HTR-8/SVneo (cell line): ENCODE measurements around the gene BOLA1.
"Not testable (repeated sequence)": the region's sequence is repeated elsewhere in the genome, so short reads cannot be mapped to it uniquely, and the experiment has no call there.

Experiments used
- DNase-seq: peaks from one replicate; pipeline ENCODE4 v3.0.0; 2011; ENCODE audit warnings: low spot score, mixed read lengths; ENCODE audit not compliant: insufficient read length
- FAIRE-seq: peaks from 2 replicates; lab custom pipeline; 2011; peaks lifted over from hg19 to GRCh38; lab: Jason Lieb, UNC

Gene BOLA1, protein sequence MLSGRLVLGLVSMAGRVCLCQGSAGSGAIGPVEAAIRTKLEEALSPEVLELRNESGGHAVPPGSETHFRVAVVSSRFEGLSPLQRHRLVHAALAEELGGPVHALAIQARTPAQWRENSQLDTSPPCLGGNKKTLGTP

DNA sequence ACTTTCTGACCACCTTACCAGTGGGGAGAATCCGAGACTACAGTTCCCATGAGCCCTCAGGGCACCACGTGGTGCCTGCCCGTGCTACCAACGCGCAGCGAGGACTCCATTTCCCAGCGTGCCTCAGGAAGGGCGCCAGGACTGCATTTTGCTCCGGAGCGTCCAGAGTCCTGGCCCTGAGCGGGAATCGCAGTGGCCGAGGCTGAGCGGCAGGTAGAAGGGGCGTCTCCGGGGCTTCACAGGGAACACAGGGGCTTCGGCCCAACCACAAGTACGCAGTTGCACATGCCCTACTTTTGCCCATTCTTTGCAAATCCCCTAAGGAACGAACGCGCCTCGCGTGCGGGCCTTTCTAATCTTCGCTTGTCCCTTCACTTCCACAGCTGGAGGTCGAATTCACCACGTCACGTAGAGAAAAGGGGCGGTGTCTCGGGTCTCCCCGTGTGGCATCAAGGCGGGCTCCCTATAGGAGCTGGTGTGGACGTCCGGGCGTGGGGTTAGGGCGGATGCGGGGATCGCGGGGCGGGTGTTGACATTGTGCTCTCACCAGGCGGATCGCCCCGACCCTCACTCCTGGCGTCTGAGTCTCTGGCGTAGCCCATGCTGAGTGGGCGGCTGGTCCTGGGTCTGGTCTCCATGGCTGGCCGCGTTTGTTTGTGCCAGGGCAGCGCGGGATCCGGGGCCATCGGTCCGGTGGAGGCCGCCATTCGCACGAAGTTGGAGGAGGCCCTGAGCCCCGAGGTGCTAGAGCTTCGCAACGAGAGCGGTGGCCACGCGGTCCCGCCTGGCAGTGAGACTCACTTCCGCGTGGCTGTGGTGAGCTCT is at the start of gene BOLA1:
Gene BOLA1, plus strand, starts transcription at position 109 of the 825 bp plus-strand sequence. Its CDS starts 492 bp downstream, at position 601.
- DNase-seq = peak; percentile 91
- FAIRE-seq = peak; percentile 76

DNA sequence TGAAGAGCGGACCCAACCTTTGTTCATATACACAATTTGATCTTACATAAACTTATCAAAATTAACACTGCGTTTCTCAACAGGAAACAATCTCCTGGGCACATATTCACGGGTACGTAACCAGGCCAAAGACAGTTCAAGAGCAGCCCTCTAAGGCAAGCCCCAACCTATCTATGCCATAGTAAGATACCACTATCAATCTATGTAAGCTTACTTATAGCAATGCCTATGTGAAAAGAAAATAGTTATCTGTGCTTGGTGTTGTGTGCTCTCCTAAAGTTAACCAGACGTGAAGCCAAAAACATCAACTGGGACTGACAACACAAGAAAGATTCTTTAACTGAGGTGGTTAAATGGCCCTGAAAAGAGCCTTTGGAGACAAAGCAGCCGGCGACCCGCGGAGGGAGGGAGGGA is 49.4 kb upstream of the BOLA1 start:
- DNase-seq = no peak
- no peak for FAIRE-seq

DNA sequence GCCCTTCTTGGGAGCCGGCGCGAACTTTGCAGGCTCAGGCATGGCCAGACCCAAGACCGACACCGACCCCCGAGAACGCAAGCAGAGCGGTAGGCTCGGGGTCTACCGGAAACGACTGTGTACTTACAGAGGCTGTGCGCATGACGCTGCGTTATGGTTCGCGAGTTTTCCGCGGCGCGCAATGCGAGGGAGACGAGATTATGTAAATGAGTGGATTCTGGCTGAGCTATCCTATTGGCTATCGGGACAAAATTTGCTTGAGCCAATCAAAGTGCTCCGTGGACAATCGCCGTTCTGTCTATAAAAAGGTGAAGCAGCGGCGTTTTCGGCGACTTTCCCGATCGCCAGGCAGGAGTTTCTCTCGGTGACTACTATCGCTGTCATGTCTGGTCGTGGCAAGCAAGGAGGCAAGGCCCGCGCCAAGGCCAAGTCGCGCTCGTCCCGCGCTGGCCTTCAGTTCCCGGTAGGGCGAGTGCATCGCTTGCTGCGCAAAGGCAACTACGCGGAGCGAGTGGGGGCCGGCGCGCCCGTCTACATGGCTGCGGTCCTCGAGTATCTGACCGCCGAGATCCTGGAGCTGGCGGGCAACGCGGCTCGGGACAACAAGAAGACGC is 48.5 kb upstream of the BOLA1 start:
- DNase-seq = not testable (repeated sequence)

DNA sequence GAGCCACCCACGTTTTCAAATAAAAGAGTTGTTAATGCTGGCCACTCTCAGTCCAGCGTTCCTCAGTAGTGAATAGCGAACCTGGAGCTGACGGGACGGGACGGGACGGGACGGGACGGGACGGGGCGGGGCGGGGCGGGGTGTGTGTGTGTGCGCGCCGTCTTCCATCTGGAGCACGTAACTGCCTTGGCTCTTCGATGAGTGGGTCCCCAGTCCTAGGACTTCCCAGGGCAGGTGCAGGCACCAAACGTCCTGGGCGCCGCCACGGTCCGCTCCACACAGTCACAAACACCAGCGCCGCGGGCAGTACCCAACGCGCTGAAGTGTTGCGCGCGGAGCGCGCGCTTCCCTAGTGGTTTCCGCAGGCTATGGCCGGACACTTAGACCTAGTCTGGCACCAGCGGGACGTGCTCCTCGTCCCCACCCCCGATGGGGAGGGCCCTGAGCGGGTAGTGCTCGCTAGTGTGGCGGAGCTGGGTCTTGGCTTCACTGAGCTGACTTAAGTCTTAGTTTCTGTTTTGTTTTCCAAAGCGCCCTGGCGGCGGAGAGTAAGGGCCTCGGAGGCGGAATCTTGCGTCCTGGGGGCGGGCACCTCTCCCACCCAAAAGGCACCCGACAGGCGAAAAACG is 47.7 kb upstream of the BOLA1 start:
- FAIRE-seq, DNase-seq: not testable (repeated sequence)

More for the DNA sequence above, 48.5 kb upstream of the BOLA1 start:
- peak; percentile 65 for FAIRE-seq

DNA sequence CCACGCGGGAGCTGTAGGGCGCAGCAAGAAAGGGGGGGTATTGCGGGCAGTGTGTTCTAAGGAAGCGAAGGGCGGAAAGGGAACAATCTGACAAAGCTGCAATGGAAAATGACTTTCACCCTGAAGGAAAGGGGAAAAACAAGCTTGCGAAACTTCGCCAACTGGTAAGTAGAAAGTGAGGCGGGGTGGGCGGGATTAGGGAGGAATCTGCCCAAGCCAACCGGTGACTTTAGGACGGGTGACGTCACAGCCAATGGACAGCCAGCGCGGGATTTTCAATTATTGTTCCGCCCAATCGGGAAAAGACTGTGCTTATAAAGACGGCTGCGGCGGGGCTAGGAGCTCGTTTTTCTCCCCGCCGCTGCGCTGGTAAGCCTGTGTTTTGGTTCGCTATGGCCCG is 47.1 kb upstream of the BOLA1 start:
- not testable (repeated sequence) for FAIRE-seq

DNA sequence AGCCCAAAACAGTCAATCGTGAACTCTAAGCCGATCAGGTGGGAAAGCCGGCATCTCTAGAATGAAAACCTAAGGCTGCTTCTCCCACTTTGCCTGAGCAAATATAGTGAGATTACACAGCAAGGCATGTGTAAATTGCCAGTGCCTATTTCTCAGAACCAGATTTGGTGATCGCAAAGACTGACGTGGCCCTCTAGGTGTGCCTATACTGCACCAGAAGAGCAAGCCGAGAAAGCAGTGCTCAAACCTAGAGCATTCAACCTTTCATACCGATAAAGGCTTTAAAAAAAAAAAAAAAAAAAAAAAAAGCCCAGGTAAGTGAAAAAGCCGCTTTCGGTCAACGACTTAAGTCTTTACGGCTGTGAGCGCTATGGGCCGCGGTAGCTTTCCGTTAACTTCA is 39.1 kb upstream of the BOLA1 start:
- FAIRE-seq, DNase-seq: not testable (repeated sequence)

More for the DNA sequence above, 47.1 kb upstream of the BOLA1 start:
- DNase-seq = not testable (repeated sequence)

DNA sequence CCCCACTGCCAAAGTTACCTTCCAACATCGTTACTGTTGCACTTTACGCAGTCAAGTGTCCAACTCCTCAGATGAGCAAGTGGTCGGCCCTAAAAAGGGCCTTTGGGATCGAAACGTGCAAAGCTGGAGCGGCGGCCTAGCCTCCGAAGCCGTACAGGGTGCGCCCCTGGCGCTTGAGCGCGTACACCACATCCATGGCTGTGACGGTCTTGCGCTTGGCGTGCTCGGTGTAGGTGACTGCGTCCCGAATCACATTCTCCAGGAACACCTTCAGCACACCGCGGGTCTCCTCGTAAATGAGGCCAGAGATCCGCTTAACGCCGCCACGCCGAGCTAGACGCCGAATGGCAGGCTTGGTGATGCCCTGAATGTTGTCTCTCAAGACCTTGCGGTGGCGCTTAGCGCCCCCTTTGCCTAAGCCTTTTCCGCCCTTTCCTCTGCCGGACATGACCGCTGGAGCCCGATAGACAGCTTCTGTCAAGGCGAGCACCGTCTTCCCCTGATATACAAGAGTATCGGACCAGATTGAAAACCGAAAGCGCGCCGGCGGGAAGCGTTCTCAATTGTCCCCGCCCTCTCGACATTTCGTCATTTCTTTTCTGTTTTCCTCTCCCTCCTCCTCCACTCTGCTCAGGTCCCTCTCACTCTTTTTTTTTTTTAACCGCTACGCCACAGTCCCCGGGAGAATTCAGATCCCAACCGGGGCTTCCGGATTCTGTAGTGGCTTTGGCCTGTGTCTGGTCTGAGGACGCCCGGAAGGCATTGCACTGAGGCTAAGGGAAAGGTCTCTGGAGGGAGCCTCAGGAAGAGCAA is 38.5 kb upstream of the BOLA1 start:
- not testable (repeated sequence) for DNase-seq, FAIRE-seq

DNA sequence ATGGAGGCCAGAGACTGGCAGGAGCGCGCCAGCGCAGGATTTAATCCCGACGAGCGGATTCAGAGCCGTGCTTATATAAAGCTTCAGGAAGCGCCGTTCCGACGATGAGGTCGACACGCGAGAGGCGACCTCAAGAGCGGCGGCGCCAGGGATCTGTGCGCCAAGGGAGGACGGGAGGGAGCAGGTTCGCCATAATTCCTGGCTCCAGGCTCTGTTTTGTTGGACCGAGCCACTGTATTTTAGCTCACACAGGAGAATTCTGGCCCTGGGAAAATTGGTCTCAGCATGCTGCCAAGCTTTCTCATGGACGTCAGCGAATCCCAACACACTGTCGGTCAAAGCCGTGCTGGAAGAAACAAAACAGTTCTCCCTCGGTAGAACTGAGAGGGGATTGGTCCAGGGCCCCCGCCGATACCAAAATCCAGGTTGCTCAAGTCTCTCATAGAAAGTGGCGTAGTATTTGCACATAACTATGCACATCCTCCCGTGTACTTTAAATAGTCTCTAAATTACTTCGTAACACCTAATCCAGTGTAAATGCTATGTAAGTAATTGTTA is 37.8 kb upstream of the BOLA1 start:
- not testable (repeated sequence) for DNase-seq, FAIRE-seq

DNA sequence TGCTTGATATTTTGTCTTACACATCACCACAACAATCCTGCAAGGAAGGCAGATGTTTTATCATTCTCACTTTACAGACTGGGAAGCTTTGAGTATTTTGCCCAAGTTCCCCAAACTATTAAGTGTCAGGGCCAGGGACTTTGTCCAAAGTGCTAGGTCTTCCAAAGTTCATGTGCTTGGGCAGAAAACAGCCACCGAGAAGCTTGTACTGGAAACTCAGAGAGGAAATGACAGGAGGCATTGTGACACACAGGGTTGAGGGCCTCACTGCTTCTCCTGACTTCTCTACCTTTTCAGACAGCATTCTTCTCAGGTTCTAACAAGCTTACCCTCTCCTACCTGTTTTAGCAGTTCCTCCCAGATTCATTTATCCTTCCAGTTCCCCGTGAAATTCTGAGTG is 32.5 kb upstream of the BOLA1 start:
- not testable (repeated sequence) for FAIRE-seq, DNase-seq

DNA sequence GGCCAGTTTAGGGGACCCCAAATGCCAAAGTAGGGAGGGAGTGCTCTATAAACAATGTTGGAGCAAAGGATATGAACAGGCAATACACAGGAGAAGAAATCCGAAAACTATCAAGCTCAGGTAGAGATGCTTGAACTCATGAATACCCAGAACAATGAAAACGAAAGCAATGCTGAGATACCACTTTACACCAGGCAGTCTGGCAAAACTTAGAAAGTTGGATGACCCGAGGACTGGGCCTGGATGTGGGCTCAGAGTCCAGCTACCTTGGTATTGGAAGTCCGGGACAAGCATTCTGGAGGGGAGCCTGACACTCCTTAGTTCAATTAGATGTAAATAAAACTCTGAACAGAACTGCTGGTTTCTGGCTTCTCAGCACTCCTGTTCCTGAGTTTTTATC is 26.3 kb upstream of the BOLA1 start:
- FAIRE-seq, DNase-seq: not testable (repeated sequence)

DNA sequence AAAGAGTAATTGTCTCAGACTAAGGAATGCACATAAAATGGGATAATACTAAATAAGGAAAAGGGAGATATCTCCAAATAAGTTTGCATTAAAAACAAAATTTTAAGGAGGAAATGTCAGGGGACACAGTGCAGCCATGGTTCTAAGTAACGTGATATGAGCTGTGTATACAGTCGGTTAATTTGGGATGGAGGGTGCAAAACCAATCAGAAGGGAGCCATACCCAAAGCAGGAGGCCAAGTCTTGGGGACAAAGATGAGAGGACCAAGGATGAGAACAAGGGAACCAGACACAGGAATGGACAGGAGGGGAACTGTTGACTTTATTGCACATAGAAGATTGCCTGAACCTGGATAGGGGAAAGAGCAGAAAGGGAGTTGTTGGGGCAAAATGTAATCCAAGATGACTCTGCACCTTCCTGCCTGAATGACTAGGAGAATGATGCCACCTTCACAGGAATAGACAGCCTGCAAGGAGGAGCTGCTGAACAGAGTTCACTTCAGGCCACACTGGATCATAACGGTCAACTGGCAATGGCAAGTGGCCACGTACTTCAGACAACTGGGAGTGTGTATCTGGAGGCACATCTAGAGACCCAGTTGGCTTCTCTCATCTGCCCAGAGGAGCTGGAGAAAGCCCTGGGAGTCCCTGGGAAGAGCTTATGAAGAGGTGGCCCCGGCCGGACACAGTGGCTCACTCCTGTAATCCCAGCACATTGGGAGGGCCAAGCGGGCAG is 22.0 kb upstream of the BOLA1 start:
- FAIRE-seq (no peak), DNase-seq (no peak)

DNA sequence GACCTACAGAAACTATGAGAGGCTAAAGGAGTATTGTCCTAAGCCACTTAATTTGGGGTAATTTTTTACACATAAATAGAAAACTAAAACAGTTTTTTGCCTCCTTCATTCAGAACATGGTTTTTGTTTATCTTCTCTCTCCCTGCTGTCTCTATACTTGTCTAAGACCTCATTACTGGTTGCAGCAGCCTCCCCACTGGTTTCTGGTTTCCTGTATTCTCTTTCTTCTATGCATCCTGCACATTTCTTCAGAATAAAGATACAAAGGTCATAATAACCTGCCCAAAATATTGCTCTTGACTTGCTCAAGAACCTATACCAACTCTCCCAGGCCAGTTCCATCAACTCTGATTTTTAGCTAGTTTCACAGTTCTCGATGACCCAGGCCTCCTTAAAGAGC is 19.8 kb upstream of the BOLA1 start:
- DNase-seq = no peak
- FAIRE-seq = no peak

DNA sequence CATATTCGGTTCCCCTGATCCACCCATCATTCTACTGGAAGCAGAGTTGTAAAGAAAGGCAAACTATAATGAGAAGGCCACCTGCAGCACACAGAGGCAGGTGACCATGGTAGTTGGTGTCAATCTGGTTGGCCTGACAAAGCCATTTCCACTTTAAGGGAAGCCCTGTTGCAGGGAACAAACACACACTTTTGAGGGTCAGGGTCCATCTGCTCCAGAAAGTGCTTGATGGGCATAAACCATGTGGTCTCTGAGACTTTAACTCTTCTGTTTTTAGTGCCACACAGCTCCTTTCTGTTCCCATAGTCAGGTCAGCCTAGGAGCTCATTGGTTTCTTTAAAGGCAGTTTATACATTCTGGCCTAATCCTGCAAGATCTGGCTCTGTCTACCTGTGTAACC is 17.5 kb upstream of the BOLA1 start:
- no peak for DNase-seq
- no peak for FAIRE-seq

DNA sequence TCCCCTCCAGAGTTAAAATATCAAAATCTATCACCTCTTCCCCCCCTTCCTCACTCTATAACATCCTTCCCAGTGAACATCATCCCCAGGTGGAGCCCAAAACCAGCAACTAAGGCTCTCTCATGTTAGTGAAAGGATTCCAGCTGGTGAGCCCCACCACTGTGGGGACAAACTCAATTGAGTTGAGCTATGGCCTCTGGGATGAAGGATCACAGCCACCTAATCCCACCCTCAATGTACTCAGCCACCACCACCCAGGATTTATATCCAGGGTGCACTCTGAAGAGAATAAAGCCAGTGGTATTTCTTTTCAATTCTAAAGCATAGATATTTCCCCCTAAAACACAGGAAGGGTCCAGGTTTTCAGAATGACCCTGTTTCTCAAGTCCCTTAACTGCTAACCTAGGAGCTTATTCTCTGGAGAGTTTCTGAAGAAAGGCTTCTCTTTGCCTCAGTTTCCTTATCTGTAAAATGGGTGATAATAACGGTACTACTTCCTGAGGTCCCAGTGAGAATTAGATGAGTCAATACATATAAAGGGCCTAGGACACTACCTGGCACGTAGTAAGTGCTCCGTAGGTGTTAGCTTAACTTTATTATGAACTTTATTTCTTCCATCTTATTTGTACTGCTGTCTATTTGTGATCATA is 15.6 kb upstream of the BOLA1 start:
- DNase-seq (no peak), FAIRE-seq (no peak)

DNA sequence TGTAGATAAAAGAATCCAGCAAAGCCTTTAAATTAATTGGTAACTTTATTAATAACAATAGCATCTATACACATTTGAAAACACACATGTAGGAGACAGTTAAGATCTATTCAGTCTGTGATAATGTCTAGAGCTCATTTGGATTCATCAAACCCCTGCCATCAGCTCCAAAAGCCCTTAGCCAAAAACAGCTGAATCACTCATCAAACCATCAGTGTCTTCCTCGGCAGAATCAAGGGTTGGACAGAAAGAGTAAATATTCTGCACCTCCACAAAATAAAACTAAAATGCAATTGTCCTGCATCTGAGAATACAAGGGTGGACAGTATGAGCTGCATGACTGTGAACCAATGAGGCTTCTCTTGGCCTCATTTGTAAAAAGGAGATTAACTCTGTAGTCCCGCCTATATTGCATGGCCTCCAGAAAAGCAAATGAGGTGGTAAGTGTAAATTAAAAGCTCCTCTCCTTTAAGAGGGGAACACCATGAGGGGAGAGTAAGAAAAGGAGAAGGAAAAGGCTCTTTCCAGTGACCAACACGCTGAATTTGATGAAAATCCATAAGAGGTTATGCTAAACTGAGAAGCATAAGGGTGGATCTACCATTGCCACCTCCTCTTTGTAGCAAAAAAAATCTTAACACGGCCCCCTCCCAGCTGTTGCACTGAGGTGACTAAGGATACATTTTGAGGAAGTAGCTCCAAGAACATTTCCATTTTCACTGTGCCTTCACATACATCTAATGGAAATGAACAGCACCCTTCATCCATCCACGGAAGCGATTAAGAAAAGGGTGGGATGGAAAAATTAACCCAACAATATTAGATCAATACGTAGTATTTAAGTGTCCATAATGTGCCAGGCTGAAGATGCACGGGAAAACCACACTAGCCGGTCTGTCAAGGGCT is 14.7 kb upstream of the BOLA1 start:
- FAIRE-seq = no peak
- DNase-seq = no peak

DNA sequence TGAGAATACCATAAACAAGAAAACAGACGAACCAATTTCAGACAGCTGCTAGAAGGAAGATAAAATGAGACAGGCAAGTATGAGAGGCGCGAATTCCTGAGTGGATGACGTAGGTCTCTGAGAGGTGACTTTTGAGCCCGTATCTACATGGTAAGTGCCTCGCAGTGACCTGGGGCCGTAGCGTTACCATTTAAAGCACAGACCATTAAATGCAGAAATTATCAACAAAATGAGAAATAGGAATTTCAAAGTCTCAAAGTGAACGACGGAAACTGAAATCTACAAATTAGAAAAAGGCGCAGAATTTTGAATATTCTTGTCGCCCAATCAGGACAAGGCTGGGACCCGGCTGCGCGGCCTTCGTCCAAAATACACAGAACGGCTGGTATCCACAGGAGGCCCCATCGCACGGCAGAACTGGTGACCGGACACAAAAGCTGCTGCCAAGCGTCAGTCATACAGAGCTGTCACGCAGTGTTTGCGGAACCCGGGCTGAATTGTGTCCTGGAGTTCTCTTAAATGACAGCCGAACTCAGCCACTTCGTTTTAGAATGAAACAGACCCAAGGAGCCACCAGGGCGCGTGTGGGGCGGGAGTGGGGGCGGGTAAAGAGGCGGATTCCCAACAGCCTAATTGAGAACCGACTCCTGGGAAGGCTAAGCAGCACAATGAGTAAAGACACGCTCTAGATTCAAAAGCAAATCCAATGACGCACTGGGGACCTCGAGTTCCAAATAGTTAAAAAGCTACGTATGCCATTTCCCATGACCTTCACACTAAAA is 13.8 kb upstream of the BOLA1 start:
- FAIRE-seq (no peak), DNase-seq (no peak)

DNA sequence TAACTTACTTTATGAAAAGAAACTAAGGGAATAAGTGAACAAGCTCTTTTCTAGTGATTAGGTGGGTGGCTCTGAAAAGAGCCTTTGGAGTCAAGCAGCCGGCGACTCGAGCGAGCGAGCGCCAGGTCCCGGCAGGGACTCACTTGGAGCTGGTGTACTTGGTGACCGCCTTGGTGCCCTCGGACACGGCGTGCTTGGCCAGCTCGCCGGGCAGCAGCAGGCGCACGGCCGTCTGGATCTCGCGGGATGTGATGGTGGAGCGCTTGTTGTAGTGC is 13.3 kb upstream of the BOLA1 start:
- not testable (repeated sequence) for FAIRE-seq, DNase-seq
